Activated T-cell treated with anti-CD3 and anti-CD28 coated beads, Interleukin-2, amount 50 U/mL, for 1 hour (primary cell): Measurements from ENCODE around the gene CAMK2G.
"Not testable (repeated sequence)": the region's sequence is repeated elsewhere in the genome, so short reads cannot be mapped to it uniquely, and the experiment has no call there.

ENCODE experiments used
- DNase-seq: peaks from one replicate; pipeline ENCODE4 v3.0.0-alpha.2; 2020

Gene CAMK2G

DNA sequence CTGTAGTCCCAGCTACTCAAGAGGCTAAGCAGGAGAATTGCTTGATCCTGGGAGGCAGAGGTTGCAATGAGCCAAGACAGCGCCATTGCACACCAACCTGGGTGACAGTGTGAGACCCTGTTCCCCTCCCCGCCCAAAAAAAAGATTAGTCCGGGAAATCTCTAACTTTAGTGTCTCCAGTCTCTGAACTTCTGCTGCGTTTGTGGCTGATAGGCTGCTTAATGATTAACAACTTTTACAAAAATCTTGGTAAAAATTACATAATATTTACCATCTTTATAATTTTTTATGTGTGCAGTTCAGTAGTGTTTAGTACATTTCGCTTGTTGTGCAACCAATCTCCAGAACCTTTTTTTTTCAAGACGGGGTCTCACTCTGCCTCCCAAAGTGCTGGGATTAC lies 26.9 kb upstream of the CAMK2G start:
- DNase-seq = no peak

GRCh38 chr10:73900064-73900463 lies 25.7 kb upstream of the CAMK2G start:
- no peak for DNase-seq

- DNase-seq = no peak
These were observed 25.1 kb upstream of the CAMK2G start for GRCh38 chr10:73899423-73899822.

- no peak for DNase-seq
These were observed 24.5 kb upstream of the CAMK2G start for GRCh38 chr10:73898730-73899410.

DNA sequence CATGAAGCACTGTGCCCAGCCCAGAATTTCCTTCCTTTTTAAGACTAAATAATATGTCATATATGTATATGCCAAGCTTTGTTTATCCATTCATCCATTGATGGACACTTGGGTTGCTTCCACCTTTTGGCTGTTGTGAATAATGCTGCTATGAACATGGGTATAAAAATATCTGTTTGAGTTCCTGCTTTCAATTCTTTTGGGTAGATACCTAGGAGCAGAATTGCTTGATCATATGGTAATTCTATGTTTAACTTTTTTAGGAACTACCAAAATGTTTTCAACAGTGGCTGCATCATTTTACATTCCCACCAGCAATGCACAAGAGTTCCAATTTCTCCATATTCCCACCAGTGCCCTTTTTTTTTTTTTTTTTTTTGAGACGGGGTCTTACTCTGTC lies 23.3 kb upstream of the CAMK2G start:
- no peak for DNase-seq

DNA sequence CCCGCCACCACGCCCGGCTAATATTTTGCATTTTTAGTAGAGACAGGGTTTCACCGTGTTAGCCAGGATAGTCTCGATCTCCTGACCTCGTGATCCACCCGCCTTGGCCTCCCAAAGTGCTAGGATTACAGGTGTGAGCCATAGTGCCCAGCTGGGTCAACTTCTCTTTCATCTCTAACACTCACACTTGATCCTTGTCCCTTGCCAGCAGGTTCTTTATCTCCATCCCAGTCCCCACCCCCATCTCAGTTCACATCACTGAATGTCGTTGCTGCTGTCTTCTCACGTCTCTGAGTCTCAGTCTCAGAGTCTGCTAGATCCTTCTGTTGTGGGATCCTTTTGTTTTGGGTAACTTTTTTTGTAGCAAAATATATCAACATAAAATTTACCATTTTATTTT lies 21.0 kb upstream of the CAMK2G start:
- DNase-seq = not testable (repeated sequence)

GRCh38 chr10:73894245-73894971 lies 20.1 kb upstream of the CAMK2G start:
- no peak for DNase-seq

DNA sequence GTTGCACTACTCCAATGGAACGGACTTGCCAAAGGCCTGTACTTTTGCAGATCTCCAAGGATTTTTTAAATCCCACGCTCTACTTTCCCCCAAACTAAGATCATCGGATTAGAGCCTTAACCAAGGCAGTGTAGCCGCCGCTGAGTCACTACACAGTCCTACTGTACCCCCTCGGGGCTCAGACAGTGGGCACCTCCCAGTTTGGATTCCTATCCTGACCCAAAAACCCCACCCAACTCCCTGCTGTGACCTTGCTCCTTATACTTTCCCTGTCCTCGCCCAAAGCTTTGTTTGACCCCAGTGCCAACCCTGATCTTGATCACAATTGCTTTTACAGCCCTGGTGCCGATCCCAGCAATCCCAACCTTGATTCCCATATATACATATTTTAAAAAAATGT lies 19.1 kb upstream of the CAMK2G start:
- no peak for DNase-seq

DNA sequence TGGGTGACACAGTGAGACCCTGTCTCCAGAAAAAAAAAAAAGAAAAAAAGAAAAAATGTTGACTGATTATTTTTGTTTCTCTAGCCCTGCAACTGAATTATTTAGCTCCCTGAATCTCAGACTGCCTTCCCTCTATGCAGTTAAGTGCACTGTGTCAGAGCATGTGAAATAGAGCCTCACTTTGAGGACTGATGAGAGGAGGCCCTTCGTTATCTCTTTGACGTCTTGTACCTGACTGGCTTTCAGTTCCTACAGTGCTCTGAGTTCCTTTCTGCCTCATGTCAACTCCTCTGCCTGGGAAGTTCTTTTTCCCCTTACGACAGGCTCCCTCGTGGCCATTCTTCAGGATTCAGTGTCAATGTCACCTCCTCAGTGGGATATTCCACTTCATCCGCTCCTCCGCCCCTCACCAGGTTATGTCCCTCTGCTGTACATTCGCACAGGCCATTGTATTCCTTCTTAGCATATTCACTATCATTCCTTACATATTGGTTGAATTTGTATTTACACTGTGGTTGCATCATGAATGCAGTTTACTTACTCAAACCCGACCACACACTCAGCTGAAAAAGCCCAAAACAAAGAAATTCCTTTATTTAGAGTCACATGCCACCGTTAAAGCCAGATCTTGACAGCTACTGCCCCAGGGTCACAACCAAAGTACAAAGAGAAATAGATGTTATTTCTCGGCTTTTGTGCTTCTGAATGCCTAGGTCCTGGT lies 18.1 kb upstream of the CAMK2G start:
- DNase-seq = no peak

DNA sequence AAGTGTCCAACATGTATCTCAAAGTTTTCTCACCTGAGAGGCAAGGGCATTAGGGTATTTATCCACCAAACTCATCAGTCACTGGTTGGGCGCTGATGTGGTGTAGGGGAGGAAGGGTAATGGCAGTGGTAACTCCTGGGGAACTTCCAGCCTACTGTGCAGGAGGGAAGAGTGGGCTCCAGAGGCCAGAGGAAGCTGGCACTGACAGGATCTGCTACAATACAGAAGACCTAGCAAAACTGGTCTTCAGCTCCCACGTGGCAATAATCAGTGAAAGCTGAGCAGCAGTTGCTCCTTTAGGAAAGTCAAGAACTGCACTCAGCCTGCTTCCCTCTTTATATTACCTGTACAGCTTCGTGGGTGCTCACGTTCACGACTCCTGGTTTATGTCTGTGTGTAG lies 17.2 kb upstream of the CAMK2G start:
- DNase-seq = no peak

DNA sequence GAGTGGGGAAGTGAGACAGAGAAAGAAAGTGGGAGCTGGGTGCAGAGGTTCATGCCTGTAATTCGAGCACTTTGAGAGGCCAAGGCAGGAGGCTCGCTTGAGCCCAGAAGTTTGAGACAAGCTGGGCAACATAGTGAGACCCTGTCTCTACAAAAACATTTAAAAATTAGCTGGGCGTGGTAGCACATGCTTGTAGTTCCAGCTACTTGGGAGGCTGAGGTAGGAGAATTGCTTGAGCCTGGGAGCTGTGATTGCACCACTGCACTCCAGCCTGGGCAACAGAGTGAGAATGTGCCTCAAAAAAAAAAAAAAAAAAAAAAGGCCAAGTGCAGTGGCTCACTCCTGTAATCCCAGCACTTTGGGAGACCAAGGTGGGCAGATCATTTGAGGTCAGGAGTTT lies 16.5 kb upstream of the CAMK2G start:
- DNase-seq = not testable (repeated sequence)

- DNase-seq = no peak
These were observed 15.9 kb upstream of the CAMK2G start for GRCh38 chr10:73890261-73890660.

DNA sequence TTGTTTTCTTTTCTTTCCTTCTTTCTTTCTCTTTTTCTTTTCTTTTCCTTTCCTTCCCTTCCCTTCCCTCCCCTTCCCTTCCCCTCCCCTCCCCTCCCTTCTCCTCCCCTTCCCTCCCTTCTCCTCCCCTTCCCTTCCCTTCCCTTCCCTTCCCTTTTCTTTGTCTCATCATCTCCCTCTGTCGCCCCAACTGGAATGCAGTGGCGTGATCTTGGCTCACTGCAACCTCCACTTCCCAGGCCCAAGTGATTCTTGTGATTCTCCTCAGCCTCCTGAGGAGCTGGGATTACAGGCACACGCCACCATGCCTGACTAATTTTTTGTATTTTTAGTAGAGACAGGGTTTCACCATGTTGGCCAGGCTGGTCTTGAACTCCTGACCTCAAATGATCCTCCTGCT lies 15.1 kb upstream of the CAMK2G start:
- DNase-seq = not testable (repeated sequence)

DNA sequence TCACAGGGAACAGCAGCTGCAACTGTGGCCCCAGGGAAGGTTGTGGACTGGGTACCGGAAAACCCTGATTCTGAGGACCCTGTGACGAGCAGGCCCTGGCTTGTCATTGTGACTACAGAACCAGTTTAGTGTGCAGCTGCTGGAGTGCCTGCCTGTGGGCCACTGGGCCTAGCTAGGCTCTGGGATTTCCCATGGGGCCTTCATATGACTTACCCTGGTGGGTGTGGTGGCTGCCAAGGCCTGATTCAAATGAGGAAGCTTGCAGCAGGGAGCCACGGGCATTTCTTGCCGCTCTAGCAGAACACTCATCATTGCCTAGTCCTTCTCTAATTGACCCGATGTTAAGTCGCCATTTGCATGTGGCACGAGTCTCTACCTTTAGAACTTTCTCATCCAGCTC lies 14.7 kb upstream of the CAMK2G start:
- DNase-seq = no peak

DNA sequence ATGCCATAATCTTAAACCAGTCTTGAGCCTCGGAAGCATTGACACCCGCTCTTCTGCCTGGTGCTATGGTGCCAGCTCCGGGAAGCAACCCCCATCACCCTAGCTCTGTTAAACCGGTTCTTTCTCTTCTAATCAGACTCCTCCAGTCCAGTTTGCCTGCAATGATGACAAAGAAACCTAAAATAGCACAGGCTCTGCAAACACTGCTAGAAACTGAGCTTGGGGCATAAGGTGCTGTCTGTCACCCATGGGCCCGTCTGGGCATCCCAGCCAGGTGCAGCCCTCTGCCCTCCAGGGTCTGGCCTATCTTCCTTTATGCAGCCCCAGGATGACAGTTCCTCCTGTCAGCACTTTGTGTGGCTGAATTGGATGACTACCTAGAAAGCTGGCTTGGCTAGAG lies 14.2 kb upstream of the CAMK2G start:
- no peak for DNase-seq

DNA sequence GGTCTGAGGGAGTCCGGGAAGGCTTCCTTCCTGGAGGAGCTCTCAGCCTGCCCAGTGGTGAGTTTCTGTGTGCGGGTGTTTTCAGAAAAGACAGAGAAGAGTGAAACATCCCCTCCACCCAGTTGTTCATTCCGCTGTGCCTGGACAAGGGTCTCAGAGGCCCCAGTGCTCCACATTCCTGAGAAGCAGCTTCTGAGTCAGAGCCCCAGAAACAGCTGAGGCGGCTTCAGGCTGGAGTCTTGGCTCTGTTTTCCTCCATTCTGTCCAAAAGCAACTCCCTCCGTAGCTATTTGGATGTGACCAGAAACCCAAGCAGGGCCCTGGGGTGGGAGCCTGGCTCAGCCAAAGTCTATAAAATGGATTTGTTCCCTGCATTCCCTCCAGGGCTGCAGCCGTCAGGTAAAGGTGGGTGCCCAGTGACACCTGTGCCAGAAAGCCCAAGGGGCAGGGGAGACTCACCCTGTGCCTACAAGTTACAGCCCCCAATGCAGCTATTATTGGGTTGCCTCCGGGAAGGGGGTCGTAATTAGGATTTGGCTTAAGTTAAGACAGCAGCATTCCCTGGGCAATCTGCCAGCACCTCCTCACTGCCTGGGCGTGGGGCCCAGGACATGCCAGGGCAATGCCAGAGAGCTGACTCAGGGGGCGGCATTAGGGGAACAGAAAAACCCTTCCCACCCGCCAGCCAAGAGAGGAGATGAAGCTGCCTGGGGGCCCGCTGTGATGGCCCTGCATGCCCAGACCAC lies 13.1 kb upstream of the CAMK2G start:
- no peak for DNase-seq

DNA sequence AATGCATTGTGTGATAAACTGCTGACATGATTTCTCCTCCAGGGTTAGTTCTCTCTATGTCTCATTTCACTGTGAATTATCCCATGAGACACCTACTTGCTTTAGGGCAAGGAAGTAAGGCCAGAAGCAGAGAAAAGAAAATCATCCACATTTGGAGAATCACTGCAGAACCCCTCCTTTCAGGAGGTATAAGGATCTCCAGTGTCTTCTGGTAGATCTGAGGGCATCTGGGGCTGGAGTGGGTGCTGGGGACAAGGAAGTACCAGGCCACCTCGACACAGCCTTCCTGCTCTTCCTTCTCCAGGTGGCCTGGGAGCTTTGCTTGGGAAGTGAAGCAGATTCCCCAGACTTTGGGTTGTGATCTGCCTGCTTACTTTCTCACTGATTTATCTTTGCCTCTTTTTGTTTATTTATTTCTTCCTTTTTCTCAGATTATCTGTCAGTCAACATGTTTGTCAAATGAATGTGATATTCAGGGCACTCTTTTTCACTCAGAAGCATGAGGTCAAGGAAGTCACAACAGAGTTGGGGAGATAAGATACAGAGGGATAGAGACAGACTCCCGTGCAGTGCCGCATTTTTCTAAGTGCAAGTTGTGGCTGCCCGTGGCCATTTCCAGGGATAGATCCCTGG lies 12.4 kb upstream of the CAMK2G start:
- DNase-seq = no peak

DNA sequence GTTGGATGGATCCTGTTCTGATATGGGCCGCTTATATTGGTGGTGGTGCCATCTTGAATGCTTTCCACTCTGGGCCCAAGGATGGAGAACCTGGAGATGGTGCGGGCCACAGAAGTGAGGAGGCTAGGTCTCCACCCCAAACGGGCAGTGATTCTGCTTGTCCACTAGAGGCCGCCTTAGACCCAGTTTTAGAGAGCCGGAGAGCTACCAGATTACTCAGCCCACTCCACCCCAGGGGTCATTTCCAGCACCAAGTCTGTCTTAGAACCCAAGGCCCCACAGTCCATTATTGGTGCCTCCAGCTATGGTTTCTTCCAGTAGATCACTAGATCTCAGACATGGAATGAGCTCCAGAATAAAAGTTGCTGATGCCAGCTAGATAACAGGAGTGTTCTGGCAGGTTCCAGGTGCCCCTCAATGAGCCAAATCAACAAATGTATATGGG lies 11.8 kb upstream of the CAMK2G start:
- DNase-seq = peak; percentile 67

GRCh38 chr10:73884017-73884416 lies 9.7 kb upstream of the CAMK2G start:
- DNase-seq = no peak

- no peak for DNase-seq
These were observed 7.0 kb upstream of the CAMK2G start for GRCh38 chr10:73881221-73881919.

- DNase-seq = peak; percentile 91
These were observed 5.2 kb upstream of the CAMK2G start for GRCh38 chr10:73879296-73880173.
